Activated naive CD4-positive, alpha-beta T cell treated with anti-CD3 and anti-CD28 coated beads, Interleukin-2, amount 50 U/mL, for 24 hours (primary cell): ENCODE results near the gene CHD6.

Experiments
- H3K27ac Mint-ChIP-seq: one replicate; pipeline ENCODE4 v1.8.0; 2021; ENCODE audit warnings: mild to moderate bottlenecking, mixed read lengths
- H3K27me3 Mint-ChIP-seq: one replicate; pipeline ENCODE4 v1.8.0; 2021; ENCODE audit warnings: mixed read lengths
- H3K36me3 Mint-ChIP-seq: one replicate; pipeline ENCODE4 v1.8.0; 2021; ENCODE audit warnings: mixed read lengths
- H3K4me1 Mint-ChIP-seq: one replicate; pipeline ENCODE4 v1.8.0; 2021; ENCODE audit warnings: mixed read lengths
- H3K4me3 Mint-ChIP-seq: one replicate; pipeline ENCODE4 v1.8.0; 2021; ENCODE audit warnings: mild to moderate bottlenecking, mixed read lengths
- H3K9me3 Mint-ChIP-seq: one replicate; pipeline ENCODE4 v1.8.0; 2021; ENCODE audit warnings: mixed read lengths

The CHD6 gene

GRCh38 chr20:41366546-41367392 is 251.4 kb downstream of the CHD6 start, which contains the start of gene EMILIN3:
EMILIN3 (minus strand) TSS chr20:41366818; CDS start chr20:41366634, 184 bp downstream.
- Mint-ChIP-seq H3K4me3 (peak within 1 kb of the TSS; percentile 73), H3K27me3 (peaks cover 22% of the 10 kb centered on the region), H3K4me1 (peaks cover 8% of the 10 kb centered on the region), H3K9me3 (no peaks in the 10 kb centered on the region), H3K27ac (no peak within 1 kb of the TSS), H3K36me3 (peaks cover 5% of the 10 kb centered on the region)

GRCh38 chr20:41365777-41366545 is 252.2 kb downstream of the CHD6 start:
- peaks cover 8% of the 10 kb centered on the region for H3K4me1 Mint-ChIP-seq
- peak overlapping the region; percentile 3 for H3K4me3 Mint-ChIP-seq
- no peaks in the 10 kb centered on the region for H3K36me3 Mint-ChIP-seq
- no peaks in the 10 kb centered on the region for H3K9me3 Mint-ChIP-seq
- no peak overlapping the region for H3K27ac Mint-ChIP-seq
- peaks cover 18% of the 10 kb centered on the region for H3K27me3 Mint-ChIP-seq

- H3K27me3 Mint-ChIP-seq, result peaks cover 18% of the 10 kb centered on the region
- H3K27ac Mint-ChIP-seq, result no peak overlapping the region
- H3K4me3 Mint-ChIP-seq, result peak overlapping the region; percentile 3
- H3K4me1 Mint-ChIP-seq, result peaks cover 8% of the 10 kb centered on the region
- H3K36me3 Mint-ChIP-seq, result no peaks in the 10 kb centered on the region
- H3K9me3 Mint-ChIP-seq, result no peaks in the 10 kb centered on the region
Measured at GRCh38 chr20:41364967-41365765, 253.0 kb downstream of the CHD6 start.

- H3K36me3 Mint-ChIP-seq, result no peaks in the 10 kb centered on the region
Measured at GRCh38 chr20:41364236-41364855, 253.8 kb downstream of the CHD6 start.

GRCh38 chr20:41363601-41364000 is 254.6 kb downstream of the CHD6 start:
- peaks cover 8% of the 10 kb centered on the region for H3K4me1 Mint-ChIP-seq
- no peaks in the 10 kb centered on the region for H3K36me3 Mint-ChIP-seq
- no peaks in the 10 kb centered on the region for H3K9me3 Mint-ChIP-seq
- H3K4me3 Mint-ChIP-seq, result no peak overlapping the region
- H3K27ac Mint-ChIP-seq, result no peak overlapping the region
- peaks cover 14% of the 10 kb centered on the region for H3K27me3 Mint-ChIP-seq

More at GRCh38 chr20:41364236-41364855, 253.8 kb downstream of the CHD6 start:
- Mint-ChIP-seq H3K27ac (no peak overlapping the region), H3K27me3 (peaks cover 16% of the 10 kb centered on the region), H3K9me3 (no peaks in the 10 kb centered on the region), H3K4me1 (peaks cover 8% of the 10 kb centered on the region), H3K4me3 (no peak overlapping the region)

- peaks cover 8% of the 10 kb centered on the region for H3K4me1 Mint-ChIP-seq
- H3K36me3 Mint-ChIP-seq, result no peaks in the 10 kb centered on the region
- H3K27me3 Mint-ChIP-seq, result peaks cover 12% of the 10 kb centered on the region
- no peak overlapping the region for H3K4me3 Mint-ChIP-seq
- no peaks in the 10 kb centered on the region for H3K9me3 Mint-ChIP-seq
- H3K27ac Mint-ChIP-seq, result no peak overlapping the region
Measured at GRCh38 chr20:41362748-41363140, 255.4 kb downstream of the CHD6 start.

- Mint-ChIP-seq H3K4me3 (no peak overlapping the region), H3K27ac (no peak overlapping the region), H3K36me3 (no peaks in the 10 kb centered on the region), H3K4me1 (peaks cover under 1% of the 10 kb centered on the region), H3K9me3 (no peaks in the 10 kb centered on the region), H3K27me3 (peaks cover 6% of the 10 kb centered on the region)
Measured at GRCh38 chr20:41361757-41362747, 256.1 kb downstream of the CHD6 start.

GRCh38 chr20:41360831-41361756 is 257.1 kb downstream of the CHD6 start:
- peaks cover 6% of the 10 kb centered on the region for H3K27me3 Mint-ChIP-seq

GRCh38 chr20:41359541-41360011 is 258.6 kb downstream of the CHD6 start:
- H3K27ac Mint-ChIP-seq, result no peak overlapping the region
- H3K4me3 Mint-ChIP-seq, result no peak overlapping the region
- no peaks in the 10 kb centered on the region for H3K9me3 Mint-ChIP-seq
- H3K4me1 Mint-ChIP-seq, result no peaks in the 10 kb centered on the region
- H3K36me3 Mint-ChIP-seq, result no peaks in the 10 kb centered on the region
- H3K27me3 Mint-ChIP-seq, result no peaks in the 10 kb centered on the region

More at GRCh38 chr20:41360831-41361756, 257.1 kb downstream of the CHD6 start:
- H3K4me1 Mint-ChIP-seq, result no peaks in the 10 kb centered on the region
- no peak overlapping the region for H3K27ac Mint-ChIP-seq
- no peaks in the 10 kb centered on the region for H3K36me3 Mint-ChIP-seq
- H3K4me3 Mint-ChIP-seq, result no peak overlapping the region
- no peaks in the 10 kb centered on the region for H3K9me3 Mint-ChIP-seq

- no peak overlapping the region for H3K27ac Mint-ChIP-seq
- no peaks in the 10 kb centered on the region for H3K27me3 Mint-ChIP-seq
- no peak overlapping the region for H3K4me3 Mint-ChIP-seq
- H3K36me3 Mint-ChIP-seq, result no peaks in the 10 kb centered on the region
- H3K9me3 Mint-ChIP-seq, result no peaks in the 10 kb centered on the region
- H3K4me1 Mint-ChIP-seq, result no peaks in the 10 kb centered on the region
Measured at GRCh38 chr20:41358717-41359116, 259.5 kb downstream of the CHD6 start.

- H3K4me1 Mint-ChIP-seq, result no peaks in the 10 kb centered on the region
- H3K36me3 Mint-ChIP-seq, result no peaks in the 10 kb centered on the region
- no peaks in the 10 kb centered on the region for H3K9me3 Mint-ChIP-seq
- no peaks in the 10 kb centered on the region for H3K27me3 Mint-ChIP-seq
- H3K4me3 Mint-ChIP-seq, result no peak overlapping the region
- H3K27ac Mint-ChIP-seq, result no peak overlapping the region
Measured at GRCh38 chr20:41358230-41358629, 259.9 kb downstream of the CHD6 start.

GRCh38 chr20:41357424-41358163 is 260.6 kb downstream of the CHD6 start:
- Mint-ChIP-seq H3K4me3 (no peak overlapping the region), H3K27me3 (no peaks in the 10 kb centered on the region), H3K9me3 (no peaks in the 10 kb centered on the region), H3K36me3 (no peaks in the 10 kb centered on the region), H3K4me1 (no peaks in the 10 kb centered on the region), H3K27ac (no peak overlapping the region)

GRCh38 chr20:41356951-41357350 is 261.2 kb downstream of the CHD6 start:
- no peaks in the 10 kb centered on the region for H3K4me1 Mint-ChIP-seq
- no peaks in the 10 kb centered on the region for H3K36me3 Mint-ChIP-seq
- H3K27me3 Mint-ChIP-seq, result no peaks in the 10 kb centered on the region
- no peaks in the 10 kb centered on the region for H3K9me3 Mint-ChIP-seq
- no peak overlapping the region for H3K4me3 Mint-ChIP-seq
- H3K27ac Mint-ChIP-seq, result no peak overlapping the region
